G401 (cell line): Measurements from ENCODE around the gene RNF148. TPM values are rescaled to one million over a fixed set of nuclear protein-coding genes. Genes with fewer than 3 reads are reported as not detected.

Experiments
- DNase-seq: peaks from one replicate; pipeline ENCODE4 v3.0.0-alpha.2; 2015; ENCODE audit warnings: low spot score
- in situ Hi-C: cut with HindIII; loops from 2 replicates; pipeline ENCODE4 v1.10.0; 2016; ENCODE audit warnings: low sequenced_read_pairs, mixed read lengths
- total RNA-seq: library from RNA; depleted of rRNA; stranded (reverse); fragments of >200 nt; shearing (Covaris generic); gene quantifications from 2 replicates; pipeline ENCODE4 v1.2.3, GENCODE V29; 2014; rRNA removed

RNF148 gene
- total RNA-seq, 1 experiment from 2014 or later: not detected

- no peak for DNase-seq
- in situ Hi-C loops: no loop called here
These were observed 43.9 kb downstream of the RNF148 start for GRCh38 chr7:122658856-122659255.

GRCh38 chr7:122653685-122654084 lies 49.0 kb downstream of the RNF148 start:
- in situ Hi-C loops: no loop called here
- no peak for DNase-seq

GRCh38 chr7:122652876-122653275 lies 49.8 kb downstream of the RNF148 start:
- in situ Hi-C loops: no loop called here
- peak; percentile 79 for DNase-seq

Other genes with a start within 250 kb of the RNF148 start
- not detected in 2 replicates for gene RNF133, start 3.8 kb downstream of the RNF148 start, total RNA-seq
- 0.25 and 0.31 TPM in 2 replicates for gene CADPS2, start 183.5 kb upstream of the RNF148 start, total RNA-seq